Adrenal gland (tissue), 12 donors: ENCODE measurements around the gene SMIM12. TPM values are rescaled to one million over a fixed set of nuclear protein-coding genes. Genes with fewer than 3 reads are reported as not detected.
A peak's percentile ranks its signal among the peaks of the same experiment; 100 is the strongest.

Source experiments
- DNase-seq, 7 donors: peaks; one replicate each; pipeline ENCODE4 v3.0.0-alpha.2; 2019 to 2020
- H3K27ac ChIP-seq, 5 donors: fragments of 200-600 bp; sonication (generic) in 4 of 5; 1 replicate in 3 of 5; 2 replicates in 2 of 5; pipeline versions ENCODE4 v1.5.1 to v1.8.0; 2016 to 2020; ENCODE audit warnings: mild to moderate bottlenecking in 1 of 5
- H3K27me3 ChIP-seq: fragments of 200-600 bp; 2 replicates; pipeline ENCODE4 v1.8.0; 2021
- H3K36me3 ChIP-seq, 2 donors: fragments of 200-600 bp; replicated peaks in 1 of 2; 1 replicate in 1 of 2; 2 replicates in 1 of 2; pipeline versions ENCODE4 v1.5.1 to v1.8.0; 2018 to 2022
- H3K4me1 ChIP-seq, 2 donors: fragments of 200-600 bp; replicated peaks in 1 of 2; 1 replicate in 1 of 2; 2 replicates in 1 of 2; pipeline versions ENCODE4 v1.5.1 to v1.8.0; 2018 to 2021
- H3K4me3 ChIP-seq, 4 donors: fragments of 200-600 bp; sonication (generic) in 3 of 4; one replicate each; pipeline ENCODE4 v1.5.1; 2016 to 2018
- H3K9me3 ChIP-seq, 3 donors: fragments of 200-600 bp; sonication (generic) in 1 of 3; replicated peaks in 1 of 3; 1 replicate in 2 of 3; 2 replicates in 1 of 3; pipeline versions ENCODE4 v1.5.1 to v1.8.0; 2016 to 2021
- CTCF ChIP-seq, 6 experiments: fragments of 450-650 bp in 4 of 6; fragments of 200-600 bp in 2 of 6; sonication (generic) in 1 of 6; IDR thresholded peaks; 1 replicate in 5 of 6; 2 replicates in 1 of 6; pipeline versions ENCODE4 v1.5.1 to v1.8.0; 2016 to 2021; ENCODE audit warnings: antibody characterized with exemption in 6 of 6, mild to moderate bottlenecking in 2 of 6, moderate library complexity in 1 of 6
- POLR2A ChIP-seq, 2 donors: fragments of 450-650 bp; IDR thresholded peaks; one replicate each; pipeline ENCODE4 v1.6.1; 2017; ENCODE audit warnings: antibody characterized with exemption in 2 of 2, mild to moderate bottlenecking in 2 of 2, moderate library complexity in 1 of 2
- WGBS, 4 donors: extraction: QIAGEN DNeasy Blood & Tissue Kit in 2 of 4; methylation state at CpG; one replicate each; pipeline versions ENCODE4 v1.1.5 to v1.1.7; 2013 to 2017; 5-methylcytosine and 5-hydroxymethylcytosine counted together
- intact Hi-C, 2 donors: fragments of 100-400 bp; cut with DNase I; formaldehyde crosslinking; loops; one replicate each; pipeline versions ENCODE4 v1.14.1 to v1.15.0; 2022 to 2023
- polyA plus RNA-seq, 3 donors: library from polyadenylated mRNA; stranded (reverse); fragments of 200-250 nt in 2 of 3; fragments of 350-450 nt in 1 of 3; fragmentation: Illumina TruSeq in 1 of 3; extraction: RNeasy Lipid Tissue Mini Kit (QIAGEN cat#74804) in 1 of 3; gene quantifications; one replicate each; pipeline ENCODE4 v1.2.3, GENCODE V29; 2013 to 2014
- total RNA-seq, 9 donors: library from RNA; depleted of rRNA in 4 of 9; stranded (reverse); fragments of >200 nt in 4 of 9; fragments of 120-200 nt in 1 of 9; fragmentation: NEBNext Ultra II Directional in 1 of 9; extraction: Animal tissue kit (Norgen Biotek cat#: 25700) in 1 of 9; gene quantifications; one replicate each; pipeline versions ENCODE4 v1.1.0 to v1.2.4, GENCODE V29; 2013 to 2023
- donor health status: healthy with polysubstance abuse.
- donor health status: Bipolar disorder and iron deficiency.
- donor health status: DM: yes; HTN: yes; CAD: no.
- donor health status: DM: no; HTN: no; CAD: no.
- donor health status: DM: no; HTN: no; CAD: no.
- donor health status: DM: yes; HTN: yes; CAD: no.

Gene SMIM12
- total and polyA plus RNA-seq, 12 donors = 16.2 to 129 (median 50.5) TPM

GRCh38 chr1:34885405-34886247 lies 26.1 kb upstream of the SMIM12 start:
- no peaks in the 10 kb centered on the region for H3K9me3 ChIP-seq
- peak overlapping the region in 1 of 4 donors; percentile 42 for H3K4me3 ChIP-seq
- H3K36me3 ChIP-seq = no peaks in the 10 kb centered on the region
- WGBS, 4 donors = 13 to 46% (median 23%) methylated on average over 6 to 80 of the region's 80 CpGs
- intact Hi-C loops = no loop called here
- H3K27me3 ChIP-seq = peaks cover 15% of the 10 kb centered on the region
- peak in 3 of 7 donors; percentile 37 to 60 (median 38) for DNase-seq
- H3K27ac ChIP-seq = no peak overlapping the region
- H3K4me1 ChIP-seq = peaks cover 0 to 6% of the 10 kb centered on the region in 2 donors
- TF ChIP-seq CTCF (IDR thresholded peaks at IDR 0.05) (no peak), POLR2A (IDR thresholded peaks at IDR 0.05) (no peak)

- no peak for TF ChIP-seq POLR2A (IDR thresholded peaks at IDR 0.05)
- no peak for TF ChIP-seq CTCF (IDR thresholded peaks at IDR 0.05)
- no peak for DNase-seq
- peaks cover 15% of the 10 kb centered on the region for H3K27me3 ChIP-seq
- no peaks in the 10 kb centered on the region for H3K36me3 ChIP-seq
- H3K27ac ChIP-seq = no peak overlapping the region
- WGBS, 4 donors = 51 to 62% (median 52%) methylated on average over 4 to 19 of the region's 19 CpGs
- intact Hi-C loops = no loop called here
- no peak overlapping the region for H3K4me3 ChIP-seq
- H3K4me1 ChIP-seq = peaks cover 0 to 6% of the 10 kb centered on the region in 2 donors
- H3K9me3 ChIP-seq = no peaks in the 10 kb centered on the region
Observed at GRCh38 chr1:34884961-34885360, 25.4 kb upstream of the SMIM12 start.

DNA sequence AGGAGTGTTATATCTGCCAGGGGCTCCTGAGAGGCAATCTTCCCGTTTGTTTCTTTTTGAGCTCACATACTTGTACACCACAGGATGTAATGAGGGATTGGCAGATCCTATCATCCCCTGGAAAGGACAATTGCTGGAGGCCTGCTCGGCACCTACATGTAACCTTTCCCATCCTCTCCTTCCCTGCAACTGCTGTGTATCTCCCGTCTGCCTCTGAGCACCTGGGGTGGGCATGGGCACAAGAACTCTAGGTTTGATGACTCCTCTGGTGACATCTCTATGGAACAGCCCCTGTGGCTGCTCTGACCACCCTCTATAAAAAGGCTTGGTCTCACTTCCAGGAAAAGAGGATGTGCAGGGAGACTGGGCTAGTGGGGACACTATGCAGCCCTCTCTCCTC lies 25.0 kb upstream of the SMIM12 start:
- H3K27me3 ChIP-seq = peaks cover 15% of the 10 kb centered on the region
- H3K27ac ChIP-seq = no peak overlapping the region
- no peak overlapping the region for H3K4me3 ChIP-seq
- no peaks in the 10 kb centered on the region for H3K9me3 ChIP-seq
- H3K36me3 ChIP-seq = no peaks in the 10 kb centered on the region
- no peak for TF ChIP-seq POLR2A (IDR thresholded peaks at IDR 0.05)
- TF ChIP-seq CTCF (IDR thresholded peaks at IDR 0.05) = no peak
- no peak for DNase-seq
- 60 to 82% (median 76%) methylated on average over 3 of the region's 3 CpGs for WGBS, 4 donors
- intact Hi-C loops = no loop called here
- peaks cover 0 to 6% of the 10 kb centered on the region in 2 donors for H3K4me1 ChIP-seq

DNA sequence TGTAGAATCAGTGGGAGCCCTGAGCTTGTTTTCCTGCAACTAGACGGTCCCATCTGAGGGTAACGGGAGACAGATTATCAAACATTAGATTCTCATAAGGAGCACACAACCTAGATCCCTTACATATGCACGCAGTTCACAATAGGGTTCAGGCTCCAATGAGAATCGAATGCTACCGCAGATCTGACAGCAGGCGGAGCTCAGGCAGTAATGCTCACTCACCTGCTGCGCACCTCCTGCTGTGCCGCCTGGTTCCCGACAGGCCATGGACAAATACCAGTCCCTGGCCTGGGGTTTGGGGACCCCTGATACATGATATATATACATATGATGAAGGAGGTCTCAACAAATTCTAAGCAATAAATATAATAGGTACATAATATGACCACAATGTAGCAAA lies 19.7 kb upstream of the SMIM12 start:
- Histone ChIP-seq H3K9me3 (no peaks in the 10 kb centered on the region), H3K27ac (no peak overlapping the region), H3K36me3 (no peaks in the 10 kb centered on the region), H3K27me3 (peaks cover 3% of the 10 kb centered on the region), H3K4me1 (no peaks in the 10 kb centered on the region), H3K4me3 (no peak overlapping the region)
- TF ChIP-seq POLR2A (IDR thresholded peaks at IDR 0.05) (no peak), CTCF (IDR thresholded peaks at IDR 0.05) (no peak)
- 82 to 85% (median 82%) methylated on average over 9 of the region's 9 CpGs for WGBS, 4 donors
- no peak for DNase-seq
- intact Hi-C loops = no loop called here
